IMR-90 (cell line): Measurements from ENCODE around the gene SH2D7. TPM values are rescaled to one million over a fixed set of nuclear protein-coding genes. Genes with fewer than 3 reads are reported as not detected.

Experiments
- ATAC-seq: fragments of 200-7000 bp; cut with Tn5 transposase; 2 replicates; pipeline ENCODE4 v1.9.1; 2020; ENCODE audit warnings: low read depth, mild to moderate bottlenecking, moderate library complexity
- BruUV-seq: library from RNA; stranded (reverse); fragments of 400-500 nt; replicated peaks from 2 replicates; lab custom pipeline; 2021; lab: Mats Ljungman, UMichigan
- CTCF ChIA-PET: fragments of 300-600 bp; formaldehyde crosslinking; extraction: SDS; loops from one replicate; lab custom pipeline; 2021; ENCODE audit warnings: antibody characterized with exemption; lab: Yijun Ruan, JAX
- POLR2A ChIA-PET: fragments of 300-600 bp; sonication (Branson Sonifier 250); formaldehyde crosslinking; loops from one replicate; lab custom pipeline; 2022; ENCODE audit warnings: antibody characterized with exemption; ENCODE audit not compliant: unreplicated experiment; lab: Charles Lee
- DNase-seq: peaks from one replicate; pipeline ENCODE4 v3.0.0; 2013
- H2AFZ ChIP-seq: replicated peaks from 2 replicates; pipeline ENCODE3; 2013; ENCODE audit warnings: low read length, mild to moderate bottlenecking; ENCODE audit not compliant: poor library complexity
- H2AK5ac ChIP-seq: 2 replicates; pipeline ENCODE4 v1.6.1; 2013; ENCODE audit warnings: low read depth, low read length, inconsistent platforms
- H2AK9ac ChIP-seq: replicated peaks from 2 replicates; pipeline ENCODE3; 2013; ENCODE audit warnings: mild to moderate bottlenecking, low read depth, low read length, moderate library complexity; ENCODE audit not compliant: poor library complexity
- H2BK120ac ChIP-seq: 2 replicates; pipeline ENCODE4 v1.6.1; 2013; ENCODE audit warnings: low read depth, low read length, inconsistent platforms
- H2BK15ac ChIP-seq: 3 replicates; pipeline ENCODE4 v1.6.1; 2013; ENCODE audit warnings: low read depth, low read length, inconsistent platforms
- H2BK20ac ChIP-seq: 2 replicates; pipeline ENCODE4 v1.6.1; 2013; ENCODE audit warnings: low read depth, mild to moderate bottlenecking, inconsistent platforms, low read length, moderate library complexity
- H2BK5ac ChIP-seq: 2 replicates; pipeline ENCODE4 v1.6.1; 2013; ENCODE audit warnings: mild to moderate bottlenecking, low read depth, low read length, inconsistent platforms; ENCODE audit not compliant: poor library complexity, severe bottlenecking
- H3K14ac ChIP-seq: replicated peaks from 2 replicates; pipeline ENCODE4 v1.6.1; 2013; ENCODE audit warnings: low read depth, low read length, inconsistent platforms
- H3K18ac ChIP-seq: 2 replicates; pipeline ENCODE4 v1.6.1; 2013; ENCODE audit warnings: low read depth, low read length, control low read depth
- H3K23ac ChIP-seq: 2 replicates; pipeline ENCODE4 v1.6.1; 2013; ENCODE audit warnings: low read depth, low read length, inconsistent platforms
- H3K27ac ChIP-seq: 2 replicates; pipeline ENCODE4 v1.5.1; 2013; ENCODE audit warnings: mild to moderate bottlenecking, control low read depth, low read length; ENCODE audit not compliant: insufficient read depth
- H3K27me3 ChIP-seq: 2 replicates; pipeline ENCODE4 v1.6.1; 2013; ENCODE audit warnings: low read length; ENCODE audit not compliant: control insufficient read depth, insufficient read depth
- H3K36me3 ChIP-seq: 2 replicates; pipeline ENCODE4 v1.6.1; 2013; ENCODE audit warnings: low read length, mixed read lengths; ENCODE audit not compliant: control insufficient read depth, insufficient read depth
- H3K4ac ChIP-seq: 2 replicates; pipeline ENCODE4 v1.6.1; 2013; ENCODE audit warnings: low read depth, low read length, inconsistent platforms
- H3K4me1 ChIP-seq: 2 replicates; pipeline ENCODE4 v1.6.1; 2013; ENCODE audit warnings: low read length, mixed read lengths; ENCODE audit not compliant: control insufficient read depth, insufficient read depth
- H3K4me2 ChIP-seq: 2 replicates; pipeline ENCODE4 v1.6.1; 2013; ENCODE audit warnings: low read depth, mild to moderate bottlenecking, control low read depth, low read length, moderate library complexity
- H3K4me3 ChIP-seq: 2 replicates; pipeline ENCODE4 v1.5.1; 2013; ENCODE audit warnings: low read depth, mild to moderate bottlenecking, control low read depth, low read length, moderate library complexity; ENCODE audit not compliant: insufficient read depth
- H3K56ac ChIP-seq: 2 replicates; pipeline ENCODE4 v1.6.1; 2013; ENCODE audit warnings: low read length, inconsistent platforms; ENCODE audit not compliant: insufficient read depth; ENCODE audit errors: extremely low read depth
- H3K79me1 ChIP-seq, 2 experiments: 2 replicates each; pipeline ENCODE4 v1.6.1; 2013; ENCODE audit warnings: low read length in 2 of 2, inconsistent platforms in 1 of 2, low read depth in 1 of 2
- H3K9ac ChIP-seq: 2 replicates; pipeline ENCODE4 v1.6.1; 2013; ENCODE audit warnings: low read depth, low read length, control low read depth
- H3K9me1 ChIP-seq: 2 replicates; pipeline ENCODE4 v1.6.1; 2013; ENCODE audit warnings: low read length, inconsistent platforms; ENCODE audit not compliant: insufficient read depth
- H3K9me3 ChIP-seq: 2 replicates; pipeline ENCODE4 v1.6.1; 2013; ENCODE audit warnings: low read length; ENCODE audit not compliant: control insufficient read depth, insufficient read depth
- H4K20me1 ChIP-seq: 2 replicates; pipeline ENCODE4 v1.6.1; 2013; ENCODE audit warnings: low read length, inconsistent platforms; ENCODE audit not compliant: insufficient read depth
- H4K5ac ChIP-seq: 2 replicates; pipeline ENCODE4 v1.6.1; 2013; ENCODE audit warnings: mild to moderate bottlenecking, low read depth, low read length, control low read depth
- H4K8ac ChIP-seq, 2 experiments: 2 replicates each; pipeline ENCODE4 v1.6.1; 2013; ENCODE audit warnings: low read depth in 2 of 2, low read length in 2 of 2, control low read depth in 1 of 2, inconsistent platforms in 1 of 2
- H4K91ac ChIP-seq: 2 replicates; pipeline ENCODE4 v1.6.1; 2013; ENCODE audit warnings: low read depth, low read length, inconsistent platforms; ENCODE audit not compliant: insufficient read depth
- RAD21 ChIP-seq: IDR thresholded peaks from 2 replicates; pipeline ENCODE4 v1.6.1; 2012; ENCODE audit warnings: low read length, improper control_type of control experiment
- RCOR1 ChIP-seq: IDR thresholded peaks from 2 replicates; pipeline ENCODE4 v1.6.1; 2012; ENCODE audit warnings: mild to moderate bottlenecking, low read length, improper control_type of control experiment; ENCODE audit not compliant: insufficient replicate concordance
- WGBS, 2 experiments: methylation state at CpG; one replicate each; pipeline versions ENCODE4 v1.1.5 to v1.1.7; 2013; ENCODE audit warnings: missing lambda C conversion rate in 2 of 2; ENCODE audit not compliant: insufficient read length in 1 of 2; ENCODE audit errors: extremely low coverage in 2 of 2; 5-methylcytosine and 5-hydroxymethylcytosine counted together
- dilution Hi-C: fragments of 300-500 bp; cut with HindIII; formaldehyde crosslinking; loops from one replicate; pipeline ENCODE4 v1.14.3; 2018; ENCODE audit warnings: low sequenced_read_pairs; ENCODE audit not compliant: unreplicated experiment
- in situ Hi-C: fragments of 300-500 bp; cut with MboI; formaldehyde crosslinking; loops from 3 replicates; pipeline ENCODE4 v1.14.3; 2019; ENCODE audit warnings: low sequenced_read_pairs, inconsistent platforms, mixed read lengths
- intact Hi-C: fragments of 100-400 bp; cut with micrococcal nuclease; formaldehyde crosslinking; loops from 2 replicates; pipeline ENCODE4 v1.10.0; 2022
- polyA plus RNA-seq, 3 experiments: library from polyadenylated mRNA; depleted of rRNA; stranded (reverse); fragments of >200 nt; gene quantifications; 2 replicates each; pipeline ENCODE4 v1.2.3, GENCODE V29; 2012; ENCODE audit warnings: low replicate concordance in 1 of 3
- total RNA-seq: library from RNA; depleted of rRNA; stranded (reverse); fragments of >200 nt; gene quantifications from 2 replicates; pipeline ENCODE4 v1.2.3, GENCODE V29; 2012

Gene SH2D7
- total and polyA plus RNA-seq, 2 of the 4 experiments (the other 2 are of a cell fraction), result not detected

- H2BK120ac ChIP-seq, result peak overlapping the region; percentile 53
- H4K8ac ChIP-seq, result peak overlapping the region in 1 of 2 experiments; percentile 30; a peak in 2 of 4 replicates
- peak overlapping the region; percentile 81 for H4K5ac ChIP-seq
- in situ Hi-C loops, result no loop called here
- H2AFZ ChIP-seq, result no peak overlapping the region
- DNase-seq, result no peak
- H2BK15ac ChIP-seq, result peak overlapping the region; percentile 28; the same call in 1 of the 3 replicates
- no peaks in the 10 kb centered on the region for H3K36me3 ChIP-seq
- BruUV-seq, result no TSS peak
- H2AK5ac ChIP-seq, result peak overlapping the region; percentile 61; the same call in 1 of the 2 replicates
- peak overlapping the region; percentile 51 for H3K4me2 ChIP-seq
- peaks cover 34 to 89% of the 10 kb centered on the region in 2 experiments for H3K79me1 ChIP-seq
- H3K14ac ChIP-seq, result peak overlapping the region; percentile 57
- H3K27ac ChIP-seq, result peak overlapping the region; percentile 68; the same call in 1 of the 2 replicates
- H2BK20ac ChIP-seq, result peak overlapping the region; percentile 77
- peak overlapping the region; percentile 36 for H4K91ac ChIP-seq
- H3K23ac ChIP-seq, result peak overlapping the region; percentile 70
- H3K9me3 ChIP-seq, result no peaks in the 10 kb centered on the region
- H3K4me1 ChIP-seq, result peaks cover 54% of the 10 kb centered on the region
- no peaks in the 10 kb centered on the region for H3K27me3 ChIP-seq
- peak overlapping the region; percentile 67 for H3K4ac ChIP-seq
- TF ChIP-seq RAD21 (no peak), RCOR1 (no peak)
- H3K9me1 ChIP-seq, result peaks cover 50% of the 10 kb centered on the region
- 83% methylated on average over 1 of the region's 7 CpGs; no CpG with 5 or more reads in 1 of the 2 experiments for WGBS, 2 experiments
- no peak overlapping the region for H3K56ac ChIP-seq
- POLR2A ChIA-PET, result no interaction called here
- CTCF ChIA-PET, result interaction anchor here (0.6 to 1.7 kb wide), 2 partner anchors 27 to 1880 kb away, joined by 3 to 4 read pairs; no protein-coding TSS in a partner anchor
- peak overlapping the region; percentile 58 for H2BK5ac ChIP-seq
- H3K4me3 ChIP-seq, result no peak overlapping the region
- H2AK9ac ChIP-seq, result no peak overlapping the region
- no peak for ATAC-seq
- intact Hi-C loops, result loop anchor here (2.0 kb wide), 1 partner anchor 15 kb away; no protein-coding TSS in a partner anchor
- peak overlapping the region; percentile 17 for H3K18ac ChIP-seq
- H3K9ac ChIP-seq, result peak overlapping the region; percentile 7; the same call in 1 of the 2 replicates
- peaks cover 67% of the 10 kb centered on the region for H4K20me1 ChIP-seq
- dilution Hi-C loops, result no loop called here
Observed at GRCh38 chr15:78065973-78066946, 26.1 kb upstream of the SH2D7 start.
